Gastroesophageal sphincter (tissue), 4 donors: ENCODE data around the gene KRTDAP. TPM values are rescaled to one million over a fixed set of nuclear protein-coding genes. Genes with fewer than 3 reads are reported as not detected.
A peak's percentile ranks its signal among the peaks of the same experiment; 100 is the strongest.

Source experiments
- ATAC-seq: fragments of 150-250 bp; one replicate; pipeline ENCODE4 v1.9.1; 2016; ENCODE audit warnings: mild to moderate bottlenecking, moderate library complexity
- H3K27ac ChIP-seq, 4 donors: fragments of 200-600 bp; sonication (generic) in 3 of 4; 1 replicate in 3 of 4; 2 replicates in 1 of 4; pipeline ENCODE4 v1.5.1; 2016 to 2019
- H3K27me3 ChIP-seq: fragments of 200-600 bp; sonication (generic); one replicate; pipeline ENCODE4 v1.5.1; 2019
- H3K36me3 ChIP-seq, 2 donors: fragments of 200-600 bp; sonication (generic); one replicate each; pipeline ENCODE4 v1.5.1; 2019; ENCODE audit warnings: control low read depth in 1 of 2
- H3K4me1 ChIP-seq, 3 donors: fragments of 200-600 bp; sonication (generic); 1 replicate in 2 of 3; 2 replicates in 1 of 3; pipeline ENCODE4 v1.5.1; 2016 to 2019; ENCODE audit warnings: control low read depth in 2 of 3
- H3K4me3 ChIP-seq, 2 donors: fragments of 200-600 bp; sonication (generic); one replicate each; pipeline ENCODE4 v1.5.1; 2019; ENCODE audit warnings: mild to moderate bottlenecking in 1 of 2, moderate library complexity in 1 of 2
- H3K9me3 ChIP-seq, 3 donors: fragments of 200-600 bp; sonication (generic); one replicate each; pipeline ENCODE4 v1.5.1; 2017 to 2019; ENCODE audit warnings: control low read depth in 2 of 3
- CTCF ChIP-seq, 4 experiments: fragments of 200-600 bp in 2 of 4; fragments of 450-650 bp in 2 of 4; sonication (generic) in 1 of 4; IDR thresholded peaks; one replicate each; pipeline ENCODE4 v1.5.1; 2017 to 2019; ENCODE audit warnings: antibody characterized with exemption in 4 of 4, mild to moderate bottlenecking in 2 of 4, moderate library complexity in 2 of 4
- EP300 ChIP-seq: sonication (generic); formaldehyde crosslinking; IDR thresholded peaks from one replicate; pipeline ENCODE4 v1.6.1; 2017; ENCODE audit warnings: antibody characterized with exemption, mild to moderate bottlenecking
- POLR2A ChIP-seq, 2 donors: fragments of 450-650 bp; IDR thresholded peaks; one replicate each; pipeline ENCODE4 v1.6.1; 2017; ENCODE audit warnings: antibody characterized with exemption in 2 of 2, mild to moderate bottlenecking in 2 of 2, moderate library complexity in 1 of 2
- POLR2AphosphoS5 ChIP-seq: sonication (generic); formaldehyde crosslinking; IDR thresholded peaks from one replicate; pipeline ENCODE4 v1.6.1; 2017; ENCODE audit warnings: antibody characterized with exemption
- WGBS, 2 donors: methylation state at CpG; one replicate each; pipeline ENCODE4 v1.1.5; 2018; ENCODE audit warnings: low coverage in 1 of 2; 5-methylcytosine and 5-hydroxymethylcytosine counted together
- total RNA-seq, 4 donors: library from RNA; depleted of rRNA; stranded (reverse); fragments of >200 nt; gene quantifications; one replicate each; pipeline ENCODE4 v1.1.0, GENCODE V29; 2016

KRTDAP gene
- total RNA-seq, 4 donors from 2014 or later, result not detected

GRCh38 chr19:35439921-35440320 lies 50.3 kb downstream of the KRTDAP start:
- ATAC-seq, result no peak
- Histone ChIP-seq H3K27me3 (peaks cover 47% of the 10 kb centered on the region), H3K9me3 (no peaks in the 10 kb centered on the region), H3K36me3 (no peaks in the 10 kb centered on the region), H3K4me3 (no peak overlapping the region), H3K27ac (no peak overlapping the region), H3K4me1 (peaks cover 0 to 24% (median 15%) of the 10 kb centered on the region in 3 donors)
- TF ChIP-seq POLR2A (IDR thresholded peaks at IDR 0.05) (no peak), POLR2AphosphoS5 (no peak), EP300 (no peak), CTCF (IDR thresholded peaks at IDR 0.05) (no peak)
- 52 to 79% methylated on average over 2 to 4 of the region's 6 CpGs for WGBS, 2 donors

GRCh38 chr19:35438527-35438926 lies 51.7 kb downstream of the KRTDAP start:
- H3K27ac ChIP-seq, result no peak overlapping the region
- no peaks in the 10 kb centered on the region for H3K9me3 ChIP-seq
- peaks cover 0 to 24% (median 15%) of the 10 kb centered on the region in 3 donors for H3K4me1 ChIP-seq
- no peak overlapping the region for H3K4me3 ChIP-seq
- WGBS, 2 donors, result 23 to 40% methylated on average over 5 of the region's 5 CpGs
- no peaks in the 10 kb centered on the region for H3K36me3 ChIP-seq
- ATAC-seq, result no peak
- H3K27me3 ChIP-seq, result peaks cover 59% of the 10 kb centered on the region
- TF ChIP-seq CTCF (IDR thresholded peaks at IDR 0.05) (no peak), POLR2AphosphoS5 (no peak), POLR2A (IDR thresholded peaks at IDR 0.05) (no peak), EP300 (no peak)

- H3K9me3 ChIP-seq, result no peaks in the 10 kb centered on the region
- H3K27me3 ChIP-seq, result peaks cover 64% of the 10 kb centered on the region
- no peak overlapping the region for H3K27ac ChIP-seq
- WGBS, 2 donors, result 67 to 69% methylated on average over 5 of the region's 5 CpGs
- H3K4me3 ChIP-seq, result no peak overlapping the region
- ATAC-seq, result no peak
- no peaks in the 10 kb centered on the region for H3K36me3 ChIP-seq
- no peak for TF ChIP-seq POLR2AphosphoS5
- TF ChIP-seq CTCF (IDR thresholded peaks at IDR 0.05), result no peak
- no peak for TF ChIP-seq POLR2A (IDR thresholded peaks at IDR 0.05)
- no peak for TF ChIP-seq EP300
- H3K4me1 ChIP-seq, result peaks cover 0 to 24% (median 15%) of the 10 kb centered on the region in 3 donors
Observed at GRCh38 chr19:35438096-35438495, 52.2 kb downstream of the KRTDAP start.

GRCh38 chr19:35437406-35437951 lies 52.8 kb downstream of the KRTDAP start:
- Histone ChIP-seq H3K27ac (peak overlapping the region in 2 of 4 donors; percentile 7 to 60), H3K4me3 (no peak overlapping the region), H3K4me1 (peaks cover 0 to 24% (median 15%) of the 10 kb centered on the region in 3 donors), H3K36me3 (no peaks in the 10 kb centered on the region), H3K27me3 (peaks cover 70% of the 10 kb centered on the region), H3K9me3 (no peaks in the 10 kb centered on the region)
- WGBS, 2 donors, result no CpG with 5 or more reads among the region's 15 CpGs
- TF ChIP-seq CTCF (IDR thresholded peaks at IDR 0.05) (no peak), POLR2A (IDR thresholded peaks at IDR 0.05) (no peak), EP300 (no peak), POLR2AphosphoS5 (no peak)
- no peak for ATAC-seq

Other genes starting within 250 kb of the KRTDAP start
- 1 to 10 TPM; 3.3 to 6.6 (median 5.2) TPM for gene LSR, start 241.5 kb downstream of the KRTDAP start, total RNA-seq
- gene USF2, start 221.5 kb downstream of the KRTDAP start, total RNA-seq, result 100 to 1,000 TPM in 1 of 4 donors, 10 to 100 TPM in 3; 75.1 to 137 (median 93.0) TPM
- gene HAMP, start 207.9 kb downstream of the KRTDAP start, total RNA-seq, result not detected
- under 1 TPM in 1 of 4 donors, not detected in 3; 0.40 TPM for gene MAG, start 198.3 kb downstream of the KRTDAP start, total RNA-seq
- 1 to 10 TPM; 2.7 to 5.6 (median 4.9) TPM for gene CD22, start 161.3 kb downstream of the KRTDAP start, total RNA-seq
- not detected for gene FFAR1, start 142.6 kb downstream of the KRTDAP start, total RNA-seq
- gene FFAR3, start 132.0 kb downstream of the KRTDAP start, total RNA-seq, result under 1 TPM in 1 of 4 donors, not detected in 3; 0.13 TPM
- not detected for gene GPR42, start 119.4 kb downstream of the KRTDAP start, total RNA-seq
- 1 to 10 TPM in 1 of 4 donors, under 1 TPM in 1, not detected in 2; 0.35 to 1.3 TPM for gene FFAR2, start 42.2 kb downstream of the KRTDAP start, total RNA-seq
- gene DMKN, start 23.2 kb upstream of the KRTDAP start, total RNA-seq, result 10 to 100 TPM in 2 of 4 donors, 1 to 10 TPM in 2; 5.6 to 20.0 (median 9.0) TPM
- 10 to 100 TPM in 1 of 4 donors, 1 to 10 TPM in 2, not detected in 1; 1.0 to 13.4 (median 1.2) TPM for gene SBSN, start 37.8 kb upstream of the KRTDAP start, total RNA-seq
- not detected for gene GAPDHS, start 43.0 kb upstream of the KRTDAP start, total RNA-seq
- 10 to 100 TPM; 60.0 to 82.6 (median 64.1) TPM for gene TMEM147, start 55.2 kb upstream of the KRTDAP start, total RNA-seq
- not detected for gene ATP4A, start 73.2 kb upstream of the KRTDAP start, total RNA-seq
- gene PMIS2, start 95.7 kb upstream of the KRTDAP start, total RNA-seq, result not detected
- gene HAUS5, start 122.3 kb upstream of the KRTDAP start, total RNA-seq, result 1 to 10 TPM; 3.9 to 8.7 (median 6.2) TPM
- gene RBM42, start 138.6 kb upstream of the KRTDAP start, total RNA-seq, result 10 to 100 TPM; 66.1 to 98.0 (median 72.8) TPM
- not detected for gene ETV2, start 151.3 kb upstream of the KRTDAP start, total RNA-seq
- 100 to 1,000 TPM; 403 to 607 (median 414) TPM for gene COX6B1, start 157.9 kb upstream of the KRTDAP start, total RNA-seq
- gene UPK1A, start 176.1 kb upstream of the KRTDAP start, total RNA-seq, result not detected
- gene ZBTB32, start 214.1 kb upstream of the KRTDAP start, total RNA-seq, result under 1 TPM in 2 of 4 donors, not detected in 2; 0.31 TPM
- 10 to 100 TPM in 3 of 4 donors, 1 to 10 TPM in 1; 7.7 to 27.0 (median 17.5) TPM for gene KMT2B, start 227.5 kb upstream of the KRTDAP start, total RNA-seq